A549 (cell line): ENCODE data around the gene CMTM1. TPM values are rescaled to one million over a fixed set of nuclear protein-coding genes. Genes with fewer than 3 reads are reported as not detected.
A peak's percentile ranks its signal among the peaks of the same experiment; 100 is the strongest.

ENCODE experiments used
- ATAC-seq, 2 experiments: fragments of 200-7000 bp in 1 of 2; fragments of >200 bp in 1 of 2; cut with Nextera tagmentation in 1 of 2; cut with Tn5 transposase in 1 of 2; 3 replicates each; pipeline versions ENCODE4 v1.8.0 to v1.9.1; 2018 to 2020; ENCODE audit warnings: mild to moderate bottlenecking in 1 of 2, moderate library complexity in 1 of 2
- CTCF ChIA-PET: fragments of 300-600 bp; sonication (Branson Sonifier 250); formaldehyde crosslinking; extraction: SDS; loops from one replicate; lab custom pipeline; 2021; ENCODE audit warnings: antibody characterized with exemption, inconsistent platforms; lab: Yijun Ruan, JAX
- POLR2A ChIA-PET: fragments of 350-600 bp; formaldehyde crosslinking; extraction: SDS; loops from one replicate; lab custom pipeline; 2021; ENCODE audit warnings: antibody characterized with exemption, inconsistent platforms; lab: Yijun Ruan, JAX
- DNase-seq, 2 experiments: peaks; one replicate each; pipeline versions ENCODE4 v3.0.0 to v3.0.0-alpha.2; 2011 to 2016; ENCODE audit warnings: low read depth in 1 of 2, low spot score in 1 of 2
- FAIRE-seq: peaks from 2 replicates; lab custom pipeline; 2011; peaks lifted over from hg19 to GRCh38; lab: Jason Lieb, UNC
- H3K27ac ChIP-seq, 2 experiments: fragments of >200 bp; sonication (Bioruptor Twin); formaldehyde crosslinking; 3 replicates each; pipeline ENCODE4 v1.5.1; 2016 to 2017
- H3K4me1 ChIP-seq: fragments of >200 bp; sonication (Bioruptor Twin); formaldehyde crosslinking; 3 replicates; pipeline ENCODE4 v1.6.1; 2016
- H3K4me2 ChIP-seq: fragments of >200 bp; sonication (Bioruptor Twin); formaldehyde crosslinking; 3 replicates; pipeline ENCODE4 v1.6.1; 2016
- H3K4me3 ChIP-seq: fragments of >200 bp; sonication (Bioruptor Twin); formaldehyde crosslinking; 3 replicates; pipeline ENCODE4 v1.5.1; 2016
- H3K9me3 ChIP-seq: fragments of >200 bp; sonication (Bioruptor Twin); formaldehyde crosslinking; 3 replicates; pipeline ENCODE4 v1.6.1; 2016
- EHF ChIP-seq: fragments of 250-450 bp; sonication (Bioruptor Pico); IDR thresholded peaks from 2 replicates; pipeline ENCODE4 v1.5.0; 2020; ENCODE audit warnings: mild to moderate bottlenecking
- EHMT2 ChIP-seq: fragments of 200-600 bp; sonication (generic); IDR thresholded peaks from 2 replicates; pipeline ENCODE4 v1.6.1; 2016; ENCODE audit warnings: antibody characterized with exemption, low read depth, mild to moderate bottlenecking, moderate library complexity
- EP300 ChIP-seq, 2 experiments: fragments of >200 bp; sonication (Bioruptor Twin); formaldehyde crosslinking; IDR thresholded peaks; 2 replicates in 1 of 2; 3 replicates in 1 of 2; pipeline ENCODE4 v1.6.1; 2016 to 2017
- FOSB ChIP-seq: fragments of 250-450 bp; sonication (Bioruptor Pico); IDR thresholded peaks from 2 replicates; pipeline ENCODE4 v1.5.0; 2020; ENCODE audit warnings: mild to moderate bottlenecking, moderate library complexity
- FOXS1 ChIP-seq: fragments of 250-450 bp; sonication (Bioruptor Pico); IDR thresholded peaks from 2 replicates; pipeline ENCODE4 v1.5.0; 2020; ENCODE audit warnings: mild to moderate bottlenecking, moderate library complexity
- HDAC2 ChIP-seq: fragments of 200-600 bp; sonication (generic); IDR thresholded peaks from 2 replicates; pipeline ENCODE4 v1.6.1; 2016
- HOXA7 ChIP-seq: fragments of 250-450 bp; sonication (Bioruptor Pico); IDR thresholded peaks from 2 replicates; pipeline ENCODE4 v1.5.0; 2020; ENCODE audit warnings: mild to moderate bottlenecking, moderate library complexity
- HOXB5 ChIP-seq: fragments of 250-450 bp; sonication (Bioruptor Pico); IDR thresholded peaks from 2 replicates; pipeline ENCODE4 v1.5.0; 2020; ENCODE audit warnings: mild to moderate bottlenecking, moderate library complexity
- JUN ChIP-seq, 2 experiments: fragments of >200 bp; sonication (Bioruptor Twin); formaldehyde crosslinking; IDR thresholded peaks; 2 replicates in 1 of 2; 3 replicates in 1 of 2; pipeline ENCODE4 v1.6.1; 2016 to 2017
- MAFK ChIP-seq: fragments of 450-650 bp; IDR thresholded peaks from 2 replicates; pipeline ENCODE4 v1.6.1; 2014; ENCODE audit not compliant: partially characterized antibody
- RAD21 ChIP-seq, 2 experiments: fragments of >200 bp in 1 of 2; sonication (Bioruptor Twin) in 1 of 2; formaldehyde crosslinking in 1 of 2; IDR thresholded peaks in 1 of 2; conservative IDR thresholded peaks in 1 of 2; 2 replicates in 1 of 2; 3 replicates in 1 of 2; pipeline ENCODE4 v1.6.1; 2012 to 2018; ENCODE audit warnings: inconsistent platforms in 1 of 2
- RARB ChIP-seq: fragments of 250-450 bp; sonication (Bioruptor Pico); IDR thresholded peaks from 2 replicates; pipeline ENCODE4 v1.8.0; 2021; ENCODE audit warnings: mild to moderate bottlenecking, moderate library complexity
- RCOR1 ChIP-seq: fragments of 150-350 bp; IDR thresholded peaks from 2 replicates; pipeline ENCODE4 v1.6.1; 2014; ENCODE audit warnings: antibody characterized with exemption, low read length, low read depth
- RFX5 ChIP-seq: fragments of 450-650 bp; IDR thresholded peaks from 2 replicates; pipeline ENCODE4 v1.7.1; 2014; ENCODE audit warnings: antibody characterized with exemption, mild to moderate bottlenecking, moderate library complexity
- RNF2 ChIP-seq: fragments of 200-600 bp; sonication (generic); IDR thresholded peaks from 2 replicates; pipeline ENCODE4 v1.6.1; 2016; ENCODE audit warnings: low read depth, mild to moderate bottlenecking, antibody characterized with exemption, moderate library complexity, borderline replicate concordance
- SREBF2 ChIP-seq: fragments of 450-650 bp; IDR thresholded peaks from 2 replicates; pipeline ENCODE4 v1.6.1; 2014; ENCODE audit warnings: mild to moderate bottlenecking, moderate library complexity
- WGBS: methylation state at CpG from one replicate; pipeline ENCODE4 v1.1.6; 2017; ENCODE audit errors: missing lambda C conversion rate; 5-methylcytosine and 5-hydroxymethylcytosine counted together
- polyA plus RNA-seq, 4 experiments: library from polyadenylated mRNA; depleted of rRNA in 3 of 4; stranded (reverse); fragments of >200 nt; fragmentation: RNase III in 1 of 4; extraction: RNeasy Plus Mini Kit Qiagen cat#74134 plus additional on column Dnase treatment in 1 of 4; gene quantifications; 2 replicates in 3 of 4; 3 replicates in 1 of 4; pipeline ENCODE4 v1.2.3, GENCODE V29; 2011 to 2017
- TF ChIP-seq, protein P1 (sequence below): IDR thresholded peaks from 2 replicates; pipeline ENCODE4 v1.6.1; 2012; ENCODE audit warnings: low read depth, borderline replicate concordance
- TF ChIP-seq, protein P2 (sequence below): fragments of >200 bp; sonication (Bioruptor Twin); formaldehyde crosslinking; IDR thresholded peaks from 3 replicates; pipeline ENCODE4 v1.5.1; 2016
- TF ChIP-seq, protein P3 (sequence below): IDR thresholded peaks from 2 replicates; pipeline ENCODE4 v1.6.1; 2012
- TF ChIP-seq, protein P4 (sequence below): fragments of >200 bp; sonication (Bioruptor Twin); formaldehyde crosslinking; IDR thresholded peaks from 3 replicates; pipeline ENCODE4 v1.6.1; 2016
- TF ChIP-seq, protein P5 (sequence below): fragments of 250-450 bp; sonication (Bioruptor Pico); IDR thresholded peaks from 2 replicates; pipeline ENCODE4 v1.5.0; 2020; ENCODE audit warnings: low read depth, mild to moderate bottlenecking, moderate library complexity

The CMTM1 gene
- polyA plus RNA-seq, 2 of the 4 experiments (the other 2 are of a cell fraction) = 1.3 to 1.9 TPM

DNA sequence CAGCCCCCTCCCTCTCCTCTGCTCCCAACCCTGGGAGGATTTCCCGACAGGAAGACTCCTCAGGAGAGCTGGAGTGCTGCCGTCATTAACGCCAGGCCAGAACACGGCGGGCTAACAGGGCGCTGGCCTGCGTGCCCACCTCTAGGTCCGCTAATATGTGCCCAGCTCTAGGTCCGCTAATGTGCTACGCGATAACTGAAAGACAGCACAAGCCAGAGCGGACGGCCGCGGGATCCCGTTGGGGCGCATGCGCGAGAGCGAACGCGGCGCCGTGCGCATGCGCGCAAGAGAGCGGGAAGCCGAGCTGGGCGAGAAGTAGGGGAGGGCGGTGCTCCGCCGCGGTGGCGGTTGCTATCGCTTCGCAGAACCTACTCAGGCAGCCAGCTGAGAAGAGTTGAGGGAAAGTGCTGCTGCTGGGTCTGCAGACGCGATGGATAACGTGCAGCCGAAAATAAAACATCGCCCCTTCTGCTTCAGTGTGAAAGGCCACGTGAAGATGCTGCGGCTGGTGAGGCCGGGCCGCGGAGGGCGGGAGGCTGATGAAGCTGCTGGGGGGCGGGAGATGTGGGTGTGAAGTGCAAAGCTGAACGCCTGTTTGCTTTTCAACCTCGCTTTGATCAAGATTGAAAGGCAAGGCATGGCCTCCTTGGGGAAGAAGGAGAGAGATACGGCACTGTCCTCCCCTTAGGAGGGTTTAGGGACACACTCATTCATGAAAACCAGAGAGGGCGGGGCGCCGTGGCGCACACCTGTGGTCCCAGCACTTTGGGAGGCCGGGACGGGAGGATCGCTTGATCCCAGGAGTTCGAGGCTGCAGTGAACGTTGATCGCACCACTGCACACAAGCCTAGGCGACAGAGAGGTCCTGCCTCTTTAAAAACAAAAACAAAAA is 13.7 kb upstream of the CMTM1 start, which contains the start of gene CKLF (continued):
- TF ChIP-seq, protein P1, sequence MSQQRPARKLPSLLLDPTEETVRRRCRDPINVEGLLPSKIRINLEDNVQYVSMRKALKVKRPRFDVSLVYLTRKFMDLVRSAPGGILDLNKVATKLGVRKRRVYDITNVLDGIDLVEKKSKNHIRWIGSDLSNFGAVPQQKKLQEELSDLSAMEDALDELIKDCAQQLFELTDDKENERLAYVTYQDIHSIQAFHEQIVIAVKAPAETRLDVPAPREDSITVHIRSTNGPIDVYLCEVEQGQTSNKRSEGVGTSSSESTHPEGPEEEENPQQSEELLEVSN = peak; percentile 100
- TF ChIP-seq, protein P2, sequence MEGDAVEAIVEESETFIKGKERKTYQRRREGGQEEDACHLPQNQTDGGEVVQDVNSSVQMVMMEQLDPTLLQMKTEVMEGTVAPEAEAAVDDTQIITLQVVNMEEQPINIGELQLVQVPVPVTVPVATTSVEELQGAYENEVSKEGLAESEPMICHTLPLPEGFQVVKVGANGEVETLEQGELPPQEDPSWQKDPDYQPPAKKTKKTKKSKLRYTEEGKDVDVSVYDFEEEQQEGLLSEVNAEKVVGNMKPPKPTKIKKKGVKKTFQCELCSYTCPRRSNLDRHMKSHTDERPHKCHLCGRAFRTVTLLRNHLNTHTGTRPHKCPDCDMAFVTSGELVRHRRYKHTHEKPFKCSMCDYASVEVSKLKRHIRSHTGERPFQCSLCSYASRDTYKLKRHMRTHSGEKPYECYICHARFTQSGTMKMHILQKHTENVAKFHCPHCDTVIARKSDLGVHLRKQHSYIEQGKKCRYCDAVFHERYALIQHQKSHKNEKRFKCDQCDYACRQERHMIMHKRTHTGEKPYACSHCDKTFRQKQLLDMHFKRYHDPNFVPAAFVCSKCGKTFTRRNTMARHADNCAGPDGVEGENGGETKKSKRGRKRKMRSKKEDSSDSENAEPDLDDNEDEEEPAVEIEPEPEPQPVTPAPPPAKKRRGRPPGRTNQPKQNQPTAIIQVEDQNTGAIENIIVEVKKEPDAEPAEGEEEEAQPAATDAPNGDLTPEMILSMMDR = no peak
- TF ChIP-seq EP300 (IDR thresholded peaks at IDR 0.05) (no peak), HOXA7 (CRISPR knock-in tag) (peak; percentile 83; the same call in 1 of the 2 replicates), FOXS1 (CRISPR knock-in tag) (peak; percentile 46; the same call in 1 of the 2 replicates), HOXB5 (peak; percentile 92), RARB (CRISPR knock-in tag) (no peak), JUN (IDR thresholded peaks at IDR 0.05) (peak; percentile 49 to 88; a peak in 4 of 5 replicates)
- TF ChIP-seq, protein P3, sequence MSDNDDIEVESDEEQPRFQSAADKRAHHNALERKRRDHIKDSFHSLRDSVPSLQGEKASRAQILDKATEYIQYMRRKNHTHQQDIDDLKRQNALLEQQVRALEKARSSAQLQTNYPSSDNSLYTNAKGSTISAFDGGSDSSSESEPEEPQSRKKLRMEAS = peak; percentile 100
- TF ChIP-seq, protein P4, sequence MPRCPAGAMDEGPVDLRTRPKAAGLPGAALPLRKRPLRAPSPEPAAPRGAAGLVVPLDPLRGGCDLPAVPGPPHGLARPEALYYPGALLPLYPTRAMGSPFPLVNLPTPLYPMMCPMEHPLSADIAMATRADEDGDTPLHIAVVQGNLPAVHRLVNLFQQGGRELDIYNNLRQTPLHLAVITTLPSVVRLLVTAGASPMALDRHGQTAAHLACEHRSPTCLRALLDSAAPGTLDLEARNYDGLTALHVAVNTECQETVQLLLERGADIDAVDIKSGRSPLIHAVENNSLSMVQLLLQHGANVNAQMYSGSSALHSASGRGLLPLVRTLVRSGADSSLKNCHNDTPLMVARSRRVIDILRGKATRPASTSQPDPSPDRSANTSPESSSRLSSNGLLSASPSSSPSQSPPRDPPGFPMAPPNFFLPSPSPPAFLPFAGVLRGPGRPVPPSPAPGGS = peak; percentile 70; the same call in 1 of the 3 replicates
- TF ChIP-seq, protein P5, sequence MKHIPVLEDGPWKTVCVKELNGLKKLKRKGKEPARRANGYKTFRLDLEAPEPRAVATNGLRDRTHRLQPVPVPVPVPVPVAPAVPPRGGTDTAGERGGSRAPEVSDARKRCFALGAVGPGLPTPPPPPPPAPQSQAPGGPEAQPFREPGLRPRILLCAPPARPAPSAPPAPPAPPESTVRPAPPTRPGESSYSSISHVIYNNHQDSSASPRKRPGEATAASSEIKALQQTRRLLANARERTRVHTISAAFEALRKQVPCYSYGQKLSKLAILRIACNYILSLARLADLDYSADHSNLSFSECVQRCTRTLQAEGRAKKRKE (CRISPR knock-in tag) = peak; percentile 86
- TF ChIP-seq, all 56 proteins: peak for 23

DNA sequence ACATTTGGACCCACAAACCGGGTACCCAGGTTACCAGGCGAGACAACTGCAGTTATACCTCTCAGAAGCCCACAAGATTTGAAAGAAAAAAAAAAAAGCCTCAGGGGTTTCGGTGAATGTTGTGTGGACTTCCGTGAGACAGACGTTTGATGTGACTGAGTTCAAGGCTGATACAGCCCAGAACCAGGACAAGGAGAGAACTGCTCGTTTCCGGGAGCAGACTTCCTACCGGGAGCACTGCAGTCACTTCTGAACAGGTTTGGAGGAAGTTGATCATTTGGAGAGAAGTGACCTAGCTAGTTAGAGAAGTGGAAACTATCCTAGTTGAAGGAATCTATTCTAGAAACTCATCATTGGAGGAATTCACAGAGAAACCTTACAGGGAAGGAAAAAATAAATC is 13.0 kb upstream of the CMTM1 start:
- ATAC-seq = no peak

DNA sequence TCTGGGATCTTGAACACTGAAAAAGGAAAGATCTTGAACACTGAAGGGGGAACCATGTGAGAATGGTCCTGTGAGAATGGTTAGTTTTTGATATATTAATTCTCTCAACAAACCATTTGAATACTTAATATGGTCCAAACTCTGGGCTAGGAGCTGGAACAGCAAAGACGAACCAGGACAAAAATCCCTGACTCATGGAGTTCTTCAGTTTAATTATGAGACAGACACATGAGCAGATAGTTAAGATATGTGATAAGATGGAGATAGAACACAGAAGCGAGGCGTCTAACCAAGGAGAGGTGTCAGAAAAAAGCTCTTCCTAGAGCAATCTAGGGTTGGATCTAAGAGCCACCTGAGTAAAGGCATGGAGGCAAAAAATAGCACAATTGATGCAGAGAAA is 12.2 kb upstream of the CMTM1 start:
- DNase-seq (no peak), ATAC-seq (no peak), FAIRE-seq (no peak)
- Histone ChIP-seq H3K4me2 (peak overlapping the region; percentile 92; the same call in 2 of the 3 replicates), H3K27ac (no peak overlapping the region), H3K4me1 (peaks cover 36% of the 10 kb centered on the region), H3K9me3 (no peaks in the 10 kb centered on the region), H3K4me3 (no peak overlapping the region)
- ChIA-PET POLR2A (no interaction called here), CTCF (interaction anchor here (1.0 to 2.0 kb wide), 2 partner anchors 9 to 147 kb away, joined by 4 to 8 read pairs; no protein-coding TSS in a partner anchor)
- WGBS = 93% methylated on average over 3 of the region's 3 CpGs
- TF ChIP-seq FOXS1 (CRISPR knock-in tag) (no peak), HOXB5 (no peak), MAFK (peak; percentile 27), FOSB (no peak), EHMT2 (no peak), RAD21 (conservative IDR thresholded peaks at IDR 0.05 in 1 of 2, IDR thresholded peaks at IDR 0.05 in 1 of 2) (no peak), RNF2 (no peak)
- TF ChIP-seq, protein P3 = no peak

More for the DNA sequence above, 13.0 kb upstream of the CMTM1 start:
- DNase-seq (no peak), FAIRE-seq (no peak)
- Histone ChIP-seq H3K27ac (peak overlapping the region; percentile 90 to 91; a peak in 5 of 6 replicates), H3K9me3 (no peaks in the 10 kb centered on the region), H3K4me1 (peaks cover 40% of the 10 kb centered on the region), H3K4me2 (peak overlapping the region; percentile 92), H3K4me3 (peak overlapping the region; percentile 51)
- WGBS = 71% methylated on average over 8 of the region's 8 CpGs
- TF ChIP-seq HDAC2 (no peak), SREBF2 (no peak), RCOR1 (no peak), EHF (CRISPR knock-in tag) (no peak), RFX5 (no peak)
- ChIA-PET POLR2A (interaction anchor here (1.0 to 1.7 kb wide), 3 partner anchors 42 to 278 kb away, joined by 3 to 13 read pairs (median 8); partner anchors contain the start of genes CMTM3 and NAE1), CTCF (interaction anchor here (1.9 to 2.2 kb wide), 3 partner anchors 10 to 146 kb away, joined by 8 to 10 read pairs (median 8); no protein-coding TSS in a partner anchor)
